HEK293T (cell line): ENCODE data around the gene FAM3D.

Experiments used
- CTCF ChIA-PET: fragments of 350-600 bp; formaldehyde crosslinking; extraction: SDS; loops from one replicate; lab custom pipeline; 2021; ENCODE audit warnings: antibody characterized with exemption, inconsistent platforms; lab: Yijun Ruan, JAX
- POLR2A ChIA-PET: fragments of 350-600 bp; formaldehyde crosslinking; extraction: SDS; loops from one replicate; lab custom pipeline; 2020; ENCODE audit warnings: antibody characterized with exemption, inconsistent platforms; lab: Yijun Ruan, JAX
- DNase-seq: peaks from one replicate; pipeline ENCODE4 v3.0.0; 2012; ENCODE audit warnings: mixed read lengths; ENCODE audit errors: extremely low spot score
- ARNT ChIP-seq: fragments of 450-650 bp; IDR thresholded peaks from 2 replicates; pipeline ENCODE4 v1.6.1; 2017; ENCODE audit warnings: mild to moderate bottlenecking
- BHLHE40 ChIP-seq: fragments of 450-650 bp; IDR thresholded peaks from 2 replicates; pipeline ENCODE4 v1.6.1; 2016; ENCODE audit warnings: mild to moderate bottlenecking, moderate library complexity, borderline replicate concordance
- CTBP1 ChIP-seq: fragments of 450-650 bp; IDR thresholded peaks from 2 replicates; pipeline ENCODE4 v1.6.1; 2016; ENCODE audit warnings: borderline replicate concordance
- ELF4 ChIP-seq: fragments of 450-650 bp; IDR thresholded peaks from 2 replicates; pipeline ENCODE4 v1.6.1; 2017; ENCODE audit warnings: antibody characterized with exemption
- FOXA1 ChIP-seq: fragments of 450-650 bp; IDR thresholded peaks from 2 replicates; pipeline ENCODE4 v1.6.1; 2016; ENCODE audit warnings: mild to moderate bottlenecking
- FOXK2 ChIP-seq: fragments of 450-650 bp; IDR thresholded peaks from 2 replicates; pipeline ENCODE4 v1.6.1; 2016; ENCODE audit warnings: mild to moderate bottlenecking
- FOXM1 ChIP-seq: fragments of 450-650 bp; IDR thresholded peaks from 2 replicates; pipeline ENCODE4 v1.6.1; 2017; ENCODE audit warnings: mild to moderate bottlenecking, borderline replicate concordance
- HDGF ChIP-seq: fragments of 450-650 bp; IDR thresholded peaks from 2 replicates; pipeline ENCODE4 v1.6.1; 2017; ENCODE audit warnings: antibody characterized with exemption, borderline replicate concordance
- L3MBTL2 ChIP-seq: fragments of 450-650 bp; conservative IDR thresholded peaks from 2 replicates; pipeline ENCODE4 v1.6.1; 2016; ENCODE audit warnings: mild to moderate bottlenecking
- LEF1 ChIP-seq: fragments of 450-650 bp; IDR thresholded peaks from 2 replicates; pipeline ENCODE4 v1.6.1; 2017; ENCODE audit warnings: mild to moderate bottlenecking, borderline replicate concordance
- NFRKB ChIP-seq: fragments of 450-650 bp; IDR thresholded peaks from 2 replicates; pipeline ENCODE4 v1.6.1; 2016; ENCODE audit warnings: mild to moderate bottlenecking, moderate library complexity
- SP1 ChIP-seq: fragments of 450-650 bp; IDR thresholded peaks from 2 replicates; pipeline ENCODE4 v1.6.1; 2017
- SUZ12 ChIP-seq: fragments of 450-650 bp; IDR thresholded peaks from 2 replicates; pipeline ENCODE4 v1.6.1; 2016; ENCODE audit warnings: mild to moderate bottlenecking
- TARDBP ChIP-seq: fragments of 450-650 bp; IDR thresholded peaks from 2 replicates; pipeline ENCODE4 v1.6.1; 2016
- ZNF384 ChIP-seq: fragments of 450-650 bp; IDR thresholded peaks from 2 replicates; pipeline ENCODE4 v1.6.1; 2016
- TF ChIP-seq, protein P1 (sequence below): fragments of 450-650 bp; IDR thresholded peaks from 2 replicates; pipeline ENCODE4 v1.6.1; 2016

Gene FAM3D

GRCh38 chr3:58656631-58657030 lies 9.9 kb downstream of the FAM3D start:
- no peak for DNase-seq
- TF ChIP-seq SUZ12 (no peak), HDGF (no peak), ELF4 (no peak), ZNF384 (no peak), NFRKB (no peak), L3MBTL2 (no peak), CTBP1 (no peak), FOXA1 (no peak), BHLHE40 (no peak), TARDBP (no peak), ARNT (no peak), FOXK2 (no peak), LEF1 (no peak), FOXM1 (no peak), SP1 (no peak)
- TF ChIP-seq, protein P1, sequence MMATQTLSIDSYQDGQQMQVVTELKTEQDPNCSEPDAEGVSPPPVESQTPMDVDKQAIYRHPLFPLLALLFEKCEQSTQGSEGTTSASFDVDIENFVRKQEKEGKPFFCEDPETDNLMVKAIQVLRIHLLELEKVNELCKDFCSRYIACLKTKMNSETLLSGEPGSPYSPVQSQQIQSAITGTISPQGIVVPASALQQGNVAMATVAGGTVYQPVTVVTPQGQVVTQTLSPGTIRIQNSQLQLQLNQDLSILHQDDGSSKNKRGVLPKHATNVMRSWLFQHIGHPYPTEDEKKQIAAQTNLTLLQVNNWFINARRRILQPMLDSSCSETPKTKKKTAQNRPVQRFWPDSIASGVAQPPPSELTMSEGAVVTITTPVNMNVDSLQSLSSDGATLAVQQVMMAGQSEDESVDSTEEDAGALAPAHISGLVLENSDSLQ = no peak
- POLR2A ChIA-PET = no interaction called here
- CTCF ChIA-PET = no interaction called here

DNA sequence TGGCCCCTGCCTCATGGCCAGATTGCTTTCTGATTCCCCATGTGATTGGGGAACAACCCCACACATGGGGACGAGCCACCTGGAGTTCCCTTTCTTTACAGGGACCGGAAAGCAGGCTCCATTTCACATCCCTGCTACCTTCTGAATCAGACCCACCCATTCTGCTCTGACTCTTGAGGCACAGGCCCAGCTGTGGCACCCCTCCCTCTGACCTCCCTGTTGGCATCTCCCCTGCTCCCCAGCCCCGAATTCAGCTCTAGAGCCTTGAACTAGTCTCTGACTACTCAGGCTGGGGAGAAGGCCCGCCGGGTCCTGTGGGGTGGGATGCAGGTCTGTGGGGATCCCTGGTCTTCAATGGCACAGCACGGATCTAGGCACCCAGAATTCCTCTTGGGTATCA lies 12.1 kb downstream of the FAM3D start:
- TF ChIP-seq ELF4 = no peak
- no peak for TF ChIP-seq L3MBTL2
- TF ChIP-seq BHLHE40 = no peak
- no peak for TF ChIP-seq LEF1
- TF ChIP-seq ZNF384 = no peak
- no peak for TF ChIP-seq FOXA1
- TF ChIP-seq SP1 = no peak
- no peak for TF ChIP-seq HDGF
- TF ChIP-seq ARNT = no peak
- ChIA-PET CTCF (no interaction called here), POLR2A (no interaction called here)
- DNase-seq = no peak

GRCh38 chr3:58652624-58653023 lies 13.9 kb downstream of the FAM3D start:
- DNase-seq = no peak
- ChIA-PET CTCF (no interaction called here), POLR2A (no interaction called here)
- TF ChIP-seq, protein P1 = no peak

DNA sequence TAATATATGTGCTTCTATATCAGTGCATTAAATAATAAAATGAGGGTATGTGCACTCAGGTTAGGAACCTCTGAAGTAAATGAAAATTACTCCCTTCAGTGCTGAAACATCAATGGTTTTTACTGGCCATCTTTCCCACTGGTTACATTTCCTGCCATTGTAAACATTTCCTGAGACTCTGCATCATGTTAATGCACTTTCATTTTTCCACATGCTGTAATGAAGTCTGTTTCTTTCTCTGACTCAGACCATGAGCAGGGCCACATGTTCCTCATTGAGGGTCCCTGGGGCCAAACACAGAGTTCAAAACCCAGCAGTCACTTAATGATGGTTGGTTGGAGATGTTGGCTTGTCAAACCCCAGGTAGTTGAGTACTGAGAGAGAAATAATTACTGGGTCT lies 15.3 kb downstream of the FAM3D start:
- ChIA-PET POLR2A (no interaction called here), CTCF (no interaction called here)
- DNase-seq = no peak
- TF ChIP-seq SP1 (no peak), FOXK2 (no peak)

DNA sequence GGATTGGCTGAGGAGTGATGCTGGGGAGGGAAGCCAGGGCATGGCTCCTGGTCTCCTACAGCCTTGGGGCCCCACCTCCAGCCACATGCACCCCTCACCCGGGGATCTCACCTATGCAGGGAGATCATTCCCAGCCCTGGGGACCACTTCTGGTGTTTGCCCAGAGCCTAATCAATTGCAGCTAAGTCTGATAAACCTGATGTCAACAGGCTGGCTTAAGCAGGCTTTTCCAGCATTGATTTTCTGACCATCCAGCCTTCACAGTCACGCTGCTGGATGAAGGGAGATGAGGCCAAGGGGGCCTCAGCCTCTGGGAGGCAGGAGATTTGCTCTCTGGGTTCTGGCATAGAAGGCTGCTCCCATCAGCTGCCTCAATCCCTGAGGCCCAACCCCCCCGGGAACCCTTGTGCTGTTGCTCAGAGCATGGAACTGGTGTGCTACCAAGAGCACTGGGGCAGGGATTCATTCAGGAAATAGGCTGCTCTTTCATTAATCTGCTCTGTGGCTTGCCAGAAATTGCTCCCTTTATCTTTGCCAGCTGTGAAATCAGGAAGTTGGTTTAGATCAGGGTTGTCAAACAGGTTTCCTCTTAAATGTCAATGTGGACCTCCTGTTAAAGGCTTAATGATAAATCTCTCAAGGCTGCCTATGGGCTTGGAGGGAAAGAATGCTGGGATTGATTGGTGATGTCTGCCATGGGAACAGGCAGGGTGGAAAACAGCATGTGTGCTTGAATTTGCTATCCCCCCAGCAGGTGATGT lies 19.0 kb downstream of the FAM3D start:
- ChIA-PET POLR2A (no interaction called here), CTCF (no interaction called here)
- no peak for DNase-seq
- TF ChIP-seq ELF4 (no peak), L3MBTL2 (no peak), CTBP1 (no peak), ARNT (no peak), FOXK2 (no peak), SUZ12 (no peak), BHLHE40 (no peak), TARDBP (no peak), FOXM1 (no peak), ZNF384 (no peak), LEF1 (no peak), SP1 (no peak), NFRKB (no peak)
- TF ChIP-seq, protein P1 = no peak

- TF ChIP-seq ELF4 (no peak), BHLHE40 (no peak), SUZ12 (no peak), CTBP1 (no peak), FOXK2 (no peak), FOXM1 (no peak), LEF1 (no peak), SP1 (no peak), FOXA1 (no peak), ZNF384 (no peak), ARNT (no peak), L3MBTL2 (no peak), HDGF (no peak), TARDBP (no peak), NFRKB (no peak)
- TF ChIP-seq, protein P1 = no peak
- ChIA-PET POLR2A (no interaction called here), CTCF (no interaction called here)
- no peak for DNase-seq
Measured at GRCh38 chr3:58646503-58646902, 20.1 kb downstream of the FAM3D start.
